ENCODE data around the gene HKDC1.
"Not testable (repeated sequence)": the region's sequence is repeated elsewhere in the genome, so short reads cannot be mapped to it uniquely, and the experiment has no call there.

HKDC1 gene

DNA sequence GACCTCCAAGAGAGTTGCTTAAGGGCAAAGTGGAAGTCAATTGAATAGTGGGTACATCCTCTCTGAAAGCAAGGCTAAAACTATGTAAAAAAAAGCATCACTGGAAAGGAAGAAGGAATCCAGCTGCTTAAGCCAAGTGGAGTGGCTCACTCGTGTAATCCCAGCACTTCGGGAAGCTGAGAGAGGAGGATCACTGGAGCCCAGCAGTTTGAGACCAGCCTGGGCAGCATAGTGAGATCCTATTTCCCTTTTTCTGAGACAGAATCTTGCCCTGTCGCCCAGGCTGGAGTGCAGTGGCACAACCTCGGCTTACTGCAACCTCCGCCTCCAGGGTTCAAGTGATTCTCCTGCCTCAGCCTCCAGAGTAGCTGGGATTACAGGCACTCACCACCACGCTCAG, 64.3 kb downstream of the HKDC1 start:
- DNase-seq: not testable (repeated sequence)

- no peak for DNase-seq
Observed at GRCh38 chr10:69285699-69286098, 65.6 kb downstream of the HKDC1 start.

DNA sequence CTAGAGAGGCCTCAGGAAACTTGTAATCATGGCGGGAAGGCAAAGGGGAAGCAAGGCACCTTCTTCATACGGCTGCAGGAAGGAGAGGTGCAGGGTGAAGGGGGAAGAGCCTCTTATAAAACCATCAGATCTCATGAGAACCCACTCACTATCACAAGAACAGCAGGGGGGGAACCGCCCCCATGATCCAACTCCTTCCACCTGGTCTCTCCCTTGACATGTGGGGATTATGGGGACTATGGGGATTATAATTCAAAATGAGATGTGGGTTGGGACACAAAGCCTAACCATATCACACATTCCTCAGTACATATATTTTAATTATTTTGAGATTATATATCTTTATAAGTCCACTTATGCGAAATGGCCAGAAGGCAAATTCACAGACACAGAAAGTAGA, 67.0 kb downstream of the HKDC1 start:
- no peak for DNase-seq

GRCh38 chr10:69290993-69291392, 70.9 kb downstream of the HKDC1 start:
- DNase-seq: no peak

GRCh38 chr10:69292459-69292858, 72.3 kb downstream of the HKDC1 start:
- no peak for DNase-seq

- no peak for DNase-seq
Observed at GRCh38 chr10:69295027-69295636, 75.0 kb downstream of the HKDC1 start.

- DNase-seq: no peak
Observed at GRCh38 chr10:69303632-69304051, 83.5 kb downstream of the HKDC1 start.

GRCh38 chr10:69306421-69306820, 86.3 kb downstream of the HKDC1 start:
- no peak for DNase-seq

GRCh38 chr10:69307434-69307833, 87.3 kb downstream of the HKDC1 start:
- no peak for DNase-seq

GRCh38 chr10:69308304-69308703, 88.2 kb downstream of the HKDC1 start:
- DNase-seq: not testable (repeated sequence)

DNA sequence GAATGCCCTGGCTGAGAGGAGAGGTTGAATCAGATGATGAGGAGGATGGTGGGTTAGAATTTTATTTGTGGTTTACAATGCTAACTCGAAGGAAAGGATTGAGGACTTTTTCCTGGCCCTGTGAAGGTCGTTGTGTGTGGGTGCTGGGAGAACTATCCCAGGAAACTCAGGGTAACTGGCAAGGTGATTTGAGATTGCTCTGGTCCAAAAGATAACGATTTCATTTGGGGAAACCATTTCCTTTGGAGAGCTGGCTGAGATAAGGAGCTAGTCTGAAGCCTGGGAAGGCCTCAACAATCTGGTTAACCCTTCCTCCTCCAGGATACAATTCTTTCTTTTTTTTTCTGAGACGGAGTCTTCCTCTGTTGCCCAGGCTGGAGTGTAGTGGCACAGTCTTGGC, 91.2 kb downstream of the HKDC1 start:
- no peak for DNase-seq

- no peak for DNase-seq
Observed at GRCh38 chr10:69312528-69312927, 92.4 kb downstream of the HKDC1 start.

DNA sequence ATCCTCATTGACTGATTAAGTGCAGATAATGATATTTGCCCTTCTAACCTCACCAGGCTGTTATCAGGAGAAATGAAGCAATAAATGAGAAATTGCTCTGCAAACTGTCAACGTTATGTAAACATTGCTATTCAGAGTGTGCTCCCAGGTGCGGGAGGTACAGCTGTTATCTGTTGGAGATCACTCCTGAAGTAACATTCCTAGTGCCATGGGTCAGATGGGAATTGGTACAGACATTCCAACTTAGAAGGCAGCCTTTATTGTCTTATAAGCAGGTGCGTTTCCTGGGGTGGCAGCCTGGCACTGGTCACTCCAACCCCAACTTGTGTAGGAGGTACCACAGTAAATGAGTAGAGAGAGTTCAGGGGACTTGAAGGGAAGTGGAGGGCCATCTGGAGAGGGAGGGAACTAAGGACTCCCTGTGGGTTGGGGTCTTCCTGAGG, 95.0 kb downstream of the HKDC1 start:
- no peak for DNase-seq

DNA sequence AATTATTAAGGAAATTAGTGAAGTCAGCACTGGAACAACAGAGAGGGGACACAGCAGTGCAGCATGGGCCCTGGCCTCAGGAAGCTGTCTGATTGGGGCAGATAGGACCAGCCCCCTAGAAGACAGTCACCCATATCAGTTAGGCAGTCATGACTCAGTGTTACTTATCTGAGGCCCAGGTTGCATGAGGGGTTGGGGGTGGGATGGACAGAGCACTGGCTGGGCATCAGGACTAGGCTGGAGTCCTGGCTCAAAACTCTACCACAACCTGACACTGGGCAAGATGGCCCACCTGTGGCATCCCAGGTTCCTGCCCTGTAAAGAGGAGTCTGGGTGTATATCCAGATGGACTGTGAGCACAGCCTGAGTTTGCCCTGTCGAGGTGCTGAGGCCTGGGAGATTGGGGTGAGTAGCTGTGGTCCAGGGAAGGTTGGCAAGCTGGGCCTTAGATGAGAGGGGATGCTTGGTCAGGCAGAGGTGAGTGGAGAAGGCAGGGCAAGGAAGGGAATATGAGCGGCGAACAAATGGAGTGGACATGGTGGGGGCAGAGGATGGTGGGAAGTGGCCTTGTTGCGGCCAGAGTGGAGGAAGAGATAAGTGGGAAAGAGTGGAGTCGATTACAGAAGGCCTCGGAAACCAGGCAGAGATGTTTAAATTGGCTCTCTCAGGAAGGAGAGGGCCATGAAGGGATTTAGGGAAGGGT, 95.6 kb downstream of the HKDC1 start:
- DNase-seq: no peak

- no peak for DNase-seq
Observed at GRCh38 chr10:69316313-69317059, 96.4 kb downstream of the HKDC1 start.

All from NCI-H1694 (cell line).